T follicular helper cell (primary cell): ENCODE results near the gene PRRC2C.
"Not testable (repeated sequence)": the region's sequence is repeated elsewhere in the genome, so short reads cannot be mapped to it uniquely, and the experiment has no call there.

Source experiments
- DNase-seq: peaks from one replicate; pipeline ENCODE4 v3.0.0-alpha.2; 2020; ENCODE audit warnings: low read depth

PRRC2C gene

GRCh38 chr1:171585715-171586114 lies 100.4 kb downstream of the PRRC2C start:
- DNase-seq: no peak

GRCh38 chr1:171588230-171588629 lies 102.9 kb downstream of the PRRC2C start:
- DNase-seq: no peak

GRCh38 chr1:171590022-171590421 lies 104.7 kb downstream of the PRRC2C start:
- DNase-seq: no peak

- DNase-seq: no peak
These were observed 110.0 kb downstream of the PRRC2C start for GRCh38 chr1:171595324-171595723.

GRCh38 chr1:171596119-171596518 lies 110.8 kb downstream of the PRRC2C start:
- no peak for DNase-seq

- DNase-seq: no peak
These were observed 111.4 kb downstream of the PRRC2C start for GRCh38 chr1:171596705-171597104.

- DNase-seq: no peak
These were observed 111.9 kb downstream of the PRRC2C start for GRCh38 chr1:171597203-171597602.

- not testable (repeated sequence) for DNase-seq
These were observed 115.0 kb downstream of the PRRC2C start for GRCh38 chr1:171600310-171600709.

GRCh38 chr1:171600862-171601261 lies 115.5 kb downstream of the PRRC2C start:
- DNase-seq: no peak

- not testable (repeated sequence) for DNase-seq
These were observed 117.7 kb downstream of the PRRC2C start for GRCh38 chr1:171603042-171603441.

GRCh38 chr1:171606402-171606941 lies 121.1 kb downstream of the PRRC2C start:
- DNase-seq: no peak

GRCh38 chr1:171610385-171610784 lies 125.1 kb downstream of the PRRC2C start:
- no peak for DNase-seq

- no peak for DNase-seq
These were observed 126.0 kb downstream of the PRRC2C start for GRCh38 chr1:171611306-171611705.

- DNase-seq: no peak
These were observed 128.0 kb downstream of the PRRC2C start for GRCh38 chr1:171613282-171613681.

- not testable (repeated sequence) for DNase-seq
These were observed 130.0 kb downstream of the PRRC2C start for GRCh38 chr1:171615122-171615906.

GRCh38 chr1:171616586-171616985 lies 131.3 kb downstream of the PRRC2C start:
- DNase-seq: no peak

GRCh38 chr1:171622152-171622462 lies 136.8 kb downstream of the PRRC2C start, which contains the start of gene MYOCOS:
Gene MYOCOS, plus strand, starts transcription at chr1:171622243. Its CDS starts 1,641 bp downstream, at chr1:171623884.
- no peak for DNase-seq

- no peak for DNase-seq
These were observed 138.5 kb downstream of the PRRC2C start for GRCh38 chr1:171623651-171624331.

GRCh38 chr1:171625225-171625624 lies 139.9 kb downstream of the PRRC2C start:
- no peak for DNase-seq

- DNase-seq: no peak
These were observed 141.7 kb downstream of the PRRC2C start for GRCh38 chr1:171627020-171627419.

GRCh38 chr1:171628225-171628624 lies 142.9 kb downstream of the PRRC2C start:
- no peak for DNase-seq

GRCh38 chr1:171635661-171636060 lies 150.3 kb downstream of the PRRC2C start:
- DNase-seq: no peak

- no peak for DNase-seq
These were observed 150.8 kb downstream of the PRRC2C start for GRCh38 chr1:171636141-171636540.
